Stomach smooth muscle (tissue), 2 donors: ENCODE measurements around the gene CD47.

Experiments used
- H3K27ac ChIP-seq: one replicate; pipeline ENCODE4 v1.7.0; 2013; ENCODE audit warnings: mild to moderate bottlenecking, low read length, inconsistent platforms
- H3K27me3 ChIP-seq, 2 donors: one replicate each; pipeline ENCODE4 v1.7.0; 2013; ENCODE audit warnings: low read length in 2 of 2; ENCODE audit not compliant: insufficient read depth in 2 of 2, control insufficient read depth in 1 of 2
- H3K36me3 ChIP-seq, 2 donors: one replicate each; pipeline ENCODE4 v1.7.0; 2013; ENCODE audit warnings: low read length in 2 of 2; ENCODE audit not compliant: control insufficient read depth in 2 of 2, insufficient read depth in 2 of 2
- H3K4me1 ChIP-seq: one replicate; pipeline ENCODE4 v1.7.0; 2013; ENCODE audit warnings: low read length; ENCODE audit not compliant: control insufficient read depth, insufficient read depth
- H3K4me3 ChIP-seq, 2 donors: one replicate each; pipeline ENCODE4 v1.7.0; 2013; ENCODE audit warnings: low read length in 2 of 2
- H3K9ac ChIP-seq, 2 donors: one replicate each; pipeline ENCODE4 v1.7.0; 2013; ENCODE audit warnings: low read length in 2 of 2, mild to moderate bottlenecking in 1 of 2
- H3K9me3 ChIP-seq, 2 donors: one replicate each; pipeline ENCODE4 v1.7.0; 2013; ENCODE audit warnings: low read length in 2 of 2; ENCODE audit not compliant: control insufficient read depth in 2 of 2
- donor health status: healthy.
- donor health status: Pancreatic carcinoma.

The CD47 gene

DNA sequence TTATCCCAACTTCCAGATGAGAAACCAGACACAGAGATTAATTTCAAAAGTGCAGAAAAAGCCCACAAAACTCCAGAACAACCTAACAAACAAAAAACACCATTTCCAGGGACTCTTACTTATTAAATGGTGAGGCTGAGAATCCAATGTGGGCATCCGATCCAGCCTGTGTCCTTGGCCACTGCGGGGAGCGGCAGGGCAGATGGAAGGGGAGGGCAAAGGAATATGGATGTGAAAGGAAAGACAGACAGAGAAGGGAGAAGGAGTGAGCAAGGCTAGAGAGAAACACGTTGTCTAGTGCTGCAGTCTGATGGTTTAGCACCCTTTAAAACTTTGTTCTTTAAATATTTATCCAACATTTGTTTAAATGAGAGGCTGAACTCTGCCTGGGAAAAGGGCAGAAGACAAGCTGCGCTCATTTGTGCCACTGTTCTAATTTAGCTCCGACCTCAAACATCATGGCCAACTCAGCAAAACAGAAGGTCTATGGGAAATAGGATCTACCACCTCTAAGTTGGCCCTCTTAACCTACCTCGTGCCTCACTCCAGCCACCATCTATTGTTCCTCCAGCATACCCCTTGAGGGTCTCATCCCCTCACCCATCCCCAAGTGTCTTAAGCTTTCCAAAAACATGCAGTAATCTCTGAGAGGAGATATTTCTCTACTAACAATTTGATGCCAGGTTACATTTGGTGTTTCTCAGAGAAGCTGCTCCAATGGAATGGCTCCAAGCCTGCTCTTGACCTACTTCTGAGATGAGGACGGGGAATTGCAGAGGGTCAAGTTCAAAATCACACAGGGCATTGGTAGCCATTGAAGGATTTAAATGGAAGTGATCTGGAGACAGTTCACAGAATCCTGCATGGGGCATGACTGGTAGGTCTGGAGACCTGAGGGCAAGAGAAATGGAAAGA, 77.4 kb downstream of the CD47 start:
- Histone ChIP-seq H3K4me1 (peaks cover 9% of the 10 kb centered on the region), H3K9me3 (no peaks in the 10 kb centered on the region), H3K36me3 (no peaks in the 10 kb centered on the region)

DNA sequence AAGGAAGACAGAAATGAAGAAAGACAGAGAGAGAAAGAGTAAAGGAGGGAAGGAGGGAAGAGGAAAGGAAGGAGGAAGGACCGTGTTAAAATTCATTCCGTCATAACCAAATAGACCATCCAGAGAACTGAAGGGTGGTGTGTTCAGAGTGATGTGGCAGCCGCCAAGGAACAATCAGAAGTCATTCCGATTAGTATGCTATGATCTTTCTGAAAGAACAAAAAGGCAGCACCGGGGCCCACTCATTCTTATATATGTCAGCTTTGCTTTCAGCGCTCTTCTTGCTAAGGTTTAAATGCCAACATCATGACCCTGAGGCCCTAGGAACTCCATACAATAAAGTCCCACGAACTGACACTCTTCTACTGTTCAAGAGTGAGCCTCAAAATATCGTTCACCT, 78.5 kb downstream of the CD47 start:
- no peaks in the 10 kb centered on the region for H3K36me3 ChIP-seq
- H3K27me3 ChIP-seq: no peaks in the 10 kb centered on the region
- H3K27ac ChIP-seq: no peak overlapping the region
- no peaks in the 10 kb centered on the region for H3K9me3 ChIP-seq
- no peak overlapping the region for H3K4me3 ChIP-seq
- H3K4me1 ChIP-seq: peaks cover 9% of the 10 kb centered on the region
- H3K9ac ChIP-seq: no peak overlapping the region

More for the DNA sequence above, 77.4 kb downstream of the CD47 start:
- Histone ChIP-seq H3K9ac (no peak overlapping the region), H3K4me3 (peak overlapping the region in 1 of 2 donors; percentile 16), H3K27ac (no peak overlapping the region), H3K27me3 (no peaks in the 10 kb centered on the region)

DNA sequence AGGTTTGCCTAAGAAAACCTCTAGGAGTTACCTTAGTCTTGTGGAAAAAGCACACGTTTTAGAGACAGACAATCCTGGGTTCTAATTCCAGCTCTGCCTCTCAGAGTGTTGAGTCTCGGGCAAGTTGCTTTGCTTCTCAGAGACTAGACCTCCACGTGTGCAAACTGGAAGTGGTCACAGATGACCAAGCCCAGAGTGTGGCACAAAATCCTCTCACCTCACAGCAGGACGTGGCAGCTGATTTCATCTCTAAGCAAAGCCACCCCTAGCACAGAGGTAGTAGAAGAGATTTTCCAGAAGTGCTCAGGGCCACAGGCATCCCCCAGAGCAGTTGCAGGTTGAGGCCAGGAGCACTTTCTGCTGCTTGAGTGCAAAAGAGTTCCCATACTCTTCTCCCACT, 79.2 kb downstream of the CD47 start:
- Histone ChIP-seq H3K27me3 (no peaks in the 10 kb centered on the region), H3K9me3 (no peaks in the 10 kb centered on the region), H3K27ac (no peak overlapping the region), H3K36me3 (no peaks in the 10 kb centered on the region), H3K9ac (no peak overlapping the region), H3K4me1 (peaks cover 12% of the 10 kb centered on the region), H3K4me3 (no peak overlapping the region)

DNA sequence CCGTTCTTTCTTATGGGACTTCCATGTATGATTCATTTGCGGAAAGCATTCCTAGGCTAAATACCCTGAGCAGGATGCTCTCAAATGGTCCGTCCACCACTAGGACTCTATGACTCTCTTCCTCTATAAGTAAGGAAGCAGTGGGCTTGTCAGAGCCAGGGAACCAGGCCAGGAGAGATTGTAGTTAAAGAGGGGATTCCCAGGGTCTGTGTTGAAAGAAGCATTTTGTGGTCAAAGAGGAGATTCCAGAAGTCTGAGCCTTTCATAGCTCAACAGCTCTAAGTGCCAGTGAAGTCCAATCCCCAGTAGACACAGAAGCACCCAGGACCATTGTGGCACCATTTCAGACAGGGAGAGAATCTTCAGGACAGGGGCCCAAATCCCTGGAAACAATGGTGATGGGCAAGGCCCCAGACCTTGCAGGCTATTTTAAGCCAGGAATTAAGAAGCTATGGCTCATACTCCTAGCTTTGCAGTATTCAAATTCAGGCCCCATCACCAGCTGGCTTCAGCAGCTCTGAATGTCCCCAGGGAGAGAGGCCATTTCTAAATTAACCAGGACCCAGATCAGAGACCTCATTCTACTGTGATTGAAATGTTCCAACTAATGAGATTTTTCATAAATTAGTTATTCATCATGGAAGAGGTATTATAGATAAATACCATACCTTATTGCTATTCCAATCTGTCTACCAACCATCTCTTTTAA, 81.7 kb downstream of the CD47 start:
- Histone ChIP-seq H3K9ac (no peak overlapping the region), H3K36me3 (no peaks in the 10 kb centered on the region), H3K4me1 (peaks cover 19% of the 10 kb centered on the region), H3K27ac (no peak overlapping the region), H3K4me3 (no peak overlapping the region), H3K27me3 (no peaks in the 10 kb centered on the region), H3K9me3 (no peaks in the 10 kb centered on the region)

DNA sequence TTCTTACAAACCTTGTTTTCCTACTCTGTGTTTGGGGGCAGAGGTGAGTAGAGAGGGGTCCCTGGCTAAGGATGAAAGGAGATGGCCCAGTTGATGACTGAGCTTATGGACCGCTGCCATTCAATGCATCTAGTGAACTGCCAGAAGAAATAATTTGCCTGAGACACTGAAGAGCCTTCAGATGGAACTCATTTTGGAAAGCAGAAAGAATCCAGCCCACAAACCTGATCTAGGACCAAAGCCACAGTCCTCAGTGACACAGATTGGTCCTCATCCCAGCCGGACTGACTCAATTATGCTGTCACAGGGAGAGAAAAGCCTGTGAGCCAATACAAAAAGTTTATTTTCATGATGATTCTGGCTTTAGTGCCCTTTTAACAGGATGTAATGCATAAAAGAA, 82.7 kb downstream of the CD47 start:
- Histone ChIP-seq H3K9ac (no peak overlapping the region), H3K4me3 (no peak overlapping the region), H3K4me1 (peaks cover 11% of the 10 kb centered on the region), H3K27me3 (no peaks in the 10 kb centered on the region), H3K27ac (no peak overlapping the region), H3K36me3 (no peaks in the 10 kb centered on the region), H3K9me3 (no peaks in the 10 kb centered on the region)

DNA sequence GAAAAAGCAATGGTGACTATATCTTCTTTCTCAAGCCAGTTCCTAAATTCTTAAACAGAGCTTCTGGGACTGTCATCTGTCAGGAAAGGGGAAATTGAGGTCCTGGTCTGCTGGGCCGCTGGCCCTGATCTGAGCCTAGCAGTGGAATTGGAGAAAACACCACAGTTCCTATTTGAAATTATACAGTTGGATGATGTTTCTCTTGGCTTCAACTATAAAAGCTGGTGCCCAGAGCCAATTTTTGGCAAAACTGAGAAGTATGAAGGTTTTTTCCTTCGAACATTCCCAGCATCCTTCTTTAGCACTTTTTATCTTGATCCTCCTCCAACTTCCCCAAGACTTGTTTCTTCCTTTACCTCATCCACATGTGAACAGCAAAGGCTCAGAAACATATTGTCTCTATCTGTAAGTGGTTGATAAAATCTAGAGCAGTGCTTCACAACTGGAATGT, 83.9 kb downstream of the CD47 start:
- Histone ChIP-seq H3K27ac (no peak overlapping the region), H3K4me3 (no peak overlapping the region), H3K27me3 (no peaks in the 10 kb centered on the region), H3K9me3 (no peaks in the 10 kb centered on the region), H3K4me1 (peaks cover 11% of the 10 kb centered on the region), H3K9ac (no peak overlapping the region), H3K36me3 (no peaks in the 10 kb centered on the region)

DNA sequence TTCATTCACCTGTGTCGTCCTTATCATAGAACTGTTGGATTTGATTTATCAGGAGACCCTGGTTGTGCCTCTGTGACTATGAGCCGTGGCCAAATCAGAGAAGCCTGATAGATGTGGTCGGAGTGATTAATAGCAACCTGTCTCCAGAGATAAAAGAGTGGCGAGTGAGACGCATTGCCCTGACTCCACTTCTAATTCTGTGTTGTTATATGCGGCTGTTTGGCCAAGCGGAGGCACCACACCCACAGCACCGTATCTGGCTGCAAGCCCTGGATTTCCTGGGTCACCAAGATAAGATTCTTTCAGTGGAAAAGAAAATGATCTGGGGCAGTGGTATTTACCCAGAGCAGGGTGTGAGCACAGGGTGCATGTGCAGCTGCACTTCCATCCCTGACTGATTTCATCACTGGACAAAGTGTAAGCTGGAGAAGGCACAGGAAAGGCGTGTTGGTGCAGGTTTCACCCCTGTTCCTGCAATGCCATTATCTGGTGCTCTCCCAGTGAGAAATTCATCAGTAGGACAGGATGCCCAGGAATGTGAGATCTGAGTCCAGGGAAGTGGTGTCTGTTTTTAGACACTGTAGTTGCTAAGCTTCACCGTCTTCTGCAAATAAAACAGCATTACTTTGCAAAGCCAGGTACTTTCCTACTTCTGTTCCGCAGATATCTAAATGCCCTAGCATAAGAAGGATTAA, 84.6 kb downstream of the CD47 start:
- H3K27ac ChIP-seq: no peak overlapping the region
- H3K4me1 ChIP-seq: peaks cover 11% of the 10 kb centered on the region
- H3K9ac ChIP-seq: no peak overlapping the region
- H3K27me3 ChIP-seq: no peaks in the 10 kb centered on the region
- no peaks in the 10 kb centered on the region for H3K36me3 ChIP-seq
- H3K4me3 ChIP-seq: peak overlapping the region; percentile 4 to 47
- H3K9me3 ChIP-seq: no peaks in the 10 kb centered on the region

DNA sequence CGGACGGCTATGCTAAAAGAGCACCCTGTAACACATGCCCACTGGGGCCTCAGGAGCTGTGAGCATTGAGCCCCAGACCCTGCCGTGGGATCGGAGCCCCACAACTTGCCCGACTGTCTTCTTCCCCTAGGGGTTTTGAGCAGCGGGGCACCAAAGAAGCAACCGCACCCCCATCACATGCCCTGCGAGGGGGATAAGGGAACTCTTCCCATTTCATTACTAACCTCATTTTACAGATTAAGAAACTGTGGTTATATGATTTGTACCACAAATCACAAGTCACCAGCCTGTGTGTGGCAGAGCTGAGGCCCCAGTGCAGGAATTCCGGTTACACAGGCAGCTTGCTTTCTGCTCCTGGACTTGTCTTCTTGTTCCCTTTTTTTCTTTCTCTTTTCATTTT, 86.2 kb downstream of the CD47 start:
- H3K36me3 ChIP-seq: no peaks in the 10 kb centered on the region
- H3K27me3 ChIP-seq: no peaks in the 10 kb centered on the region
- no peak overlapping the region for H3K9ac ChIP-seq
- peaks cover 11% of the 10 kb centered on the region for H3K4me1 ChIP-seq
- no peak overlapping the region for H3K27ac ChIP-seq
- H3K4me3 ChIP-seq: no peak overlapping the region
- no peaks in the 10 kb centered on the region for H3K9me3 ChIP-seq

DNA sequence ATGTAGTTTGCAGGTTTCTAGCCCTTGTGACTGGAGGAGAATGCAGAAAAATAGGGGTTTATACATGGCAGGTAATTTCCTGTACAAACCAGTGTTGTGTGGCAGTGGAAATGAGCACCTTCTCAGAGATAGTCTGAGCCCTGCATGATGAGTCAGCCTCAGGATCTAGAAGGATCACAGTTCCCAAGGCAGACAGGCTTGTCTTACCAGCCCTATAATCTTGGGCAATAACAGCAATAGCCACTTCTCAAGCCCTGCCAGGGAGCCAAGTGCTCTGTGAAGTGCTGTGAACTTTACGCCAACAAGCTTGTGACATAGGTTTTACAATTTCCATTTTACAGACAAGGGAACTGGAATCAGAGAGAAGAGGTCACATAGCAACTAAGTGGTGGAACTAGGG, 89.4 kb downstream of the CD47 start:
- Histone ChIP-seq H3K4me1 (peaks cover 6% of the 10 kb centered on the region), H3K4me3 (no peak overlapping the region), H3K9ac (no peak overlapping the region), H3K36me3 (no peaks in the 10 kb centered on the region), H3K27ac (no peak overlapping the region), H3K27me3 (no peaks in the 10 kb centered on the region), H3K9me3 (no peaks in the 10 kb centered on the region)

DNA sequence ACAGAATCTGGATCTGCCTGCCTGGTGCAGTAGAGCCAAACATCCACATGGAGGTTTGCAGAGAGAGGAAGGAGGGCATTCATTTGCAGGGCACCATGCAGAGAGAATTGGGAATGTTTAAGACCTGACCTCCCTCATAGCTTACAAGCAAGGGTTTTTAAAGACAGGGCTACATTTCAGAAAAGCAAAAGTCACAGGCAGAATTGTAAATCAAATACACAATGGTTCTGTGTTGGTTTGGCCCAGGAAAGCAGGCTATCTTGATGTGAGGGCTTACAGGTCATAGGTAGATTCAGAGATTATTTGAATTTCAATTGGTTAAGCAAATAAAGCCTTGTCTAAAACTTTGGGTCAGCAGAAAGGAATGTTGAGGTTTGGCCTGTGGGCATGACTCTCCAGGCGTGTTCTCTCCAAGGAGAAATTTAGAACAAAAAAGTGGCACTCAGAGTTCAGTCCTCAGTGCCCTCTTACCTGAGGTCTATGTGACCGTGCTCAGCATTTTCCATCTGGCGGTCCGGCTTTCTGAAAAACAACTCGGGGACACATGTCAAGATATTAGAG, 91.5 kb downstream of the CD47 start:
- Histone ChIP-seq H3K36me3 (no peaks in the 10 kb centered on the region), H3K9ac (no peak overlapping the region), H3K27ac (no peak overlapping the region), H3K27me3 (no peaks in the 10 kb centered on the region), H3K9me3 (no peaks in the 10 kb centered on the region), H3K4me1 (no peaks in the 10 kb centered on the region), H3K4me3 (no peak overlapping the region)
